ENCODE measurements around the gene CAPN10.
"Not testable (repeated sequence)": the region's sequence is repeated elsewhere in the genome, so short reads cannot be mapped to it uniquely, and the experiment has no call there.

DNA sequence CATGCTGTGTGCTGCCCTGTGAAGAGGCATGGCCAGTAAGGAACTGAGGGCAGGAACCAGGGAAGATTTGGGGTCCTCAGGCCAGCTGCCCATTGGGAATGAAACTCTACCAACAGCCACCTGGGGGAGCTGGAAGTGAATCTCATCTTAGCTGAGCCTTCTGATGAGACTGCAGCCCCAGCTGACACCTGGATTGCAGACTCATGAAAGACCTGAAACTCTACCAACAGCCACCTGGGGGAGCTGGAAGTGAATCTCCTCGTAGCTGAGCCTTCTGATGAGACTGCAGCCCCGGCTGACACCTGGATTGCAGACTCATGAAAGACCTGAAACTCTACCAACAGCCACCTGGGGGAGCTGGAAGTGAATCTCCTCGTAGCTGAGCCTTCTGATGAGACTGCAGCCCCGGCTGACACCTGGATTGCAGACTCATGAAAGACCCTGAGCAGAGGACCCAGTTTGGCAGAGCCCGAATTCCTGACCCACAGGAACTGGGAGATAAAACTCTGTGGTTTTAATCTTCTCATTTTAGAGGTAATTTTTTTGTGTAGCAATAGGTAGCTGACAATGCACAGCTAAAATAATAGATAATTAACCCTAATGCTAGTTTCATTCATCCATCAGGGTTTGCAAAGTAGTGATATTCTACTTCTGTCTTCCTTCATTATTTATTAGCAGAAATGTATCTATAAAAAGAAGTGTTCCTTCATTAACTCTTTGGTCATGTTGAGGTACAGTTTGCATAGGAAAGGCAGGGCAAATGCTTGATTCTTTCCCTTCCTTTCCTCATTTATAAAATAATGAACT lies 30.5 kb downstream of the CAPN10 start:
- TF ChIP-seq KDM5A (IDR thresholded peaks at IDR 0.05); EP300 (IDR thresholded peaks at IDR 0.05); FOSL2 (IDR thresholded peaks at IDR 0.05); FOSL2 (CRISPR knock-in tag; IDR thresholded peaks at IDR 0.05); JUN (IDR thresholded peaks at IDR 0.05); FOXS1 (CRISPR knock-in tag; IDR thresholded peaks at IDR 0.05); RAD21 (conservative IDR thresholded peaks at IDR 0.05 in 1 of 2, IDR thresholded peaks at IDR 0.05 in 1 of 2); JUNB (IDR thresholded peaks at IDR 0.05); BHLHE40 (IDR thresholded peaks at IDR 0.05; ENCODE audit: low read depth, low read length); MAZ (IDR thresholded peaks at IDR 0.05; ENCODE audit: borderline replicate concordance, low read depth, low read length); ELK1 (IDR thresholded peaks at IDR 0.05; ENCODE audit: low read depth, low read length): not testable (repeated sequence)
- TF ChIP-seq, protein P1, sequence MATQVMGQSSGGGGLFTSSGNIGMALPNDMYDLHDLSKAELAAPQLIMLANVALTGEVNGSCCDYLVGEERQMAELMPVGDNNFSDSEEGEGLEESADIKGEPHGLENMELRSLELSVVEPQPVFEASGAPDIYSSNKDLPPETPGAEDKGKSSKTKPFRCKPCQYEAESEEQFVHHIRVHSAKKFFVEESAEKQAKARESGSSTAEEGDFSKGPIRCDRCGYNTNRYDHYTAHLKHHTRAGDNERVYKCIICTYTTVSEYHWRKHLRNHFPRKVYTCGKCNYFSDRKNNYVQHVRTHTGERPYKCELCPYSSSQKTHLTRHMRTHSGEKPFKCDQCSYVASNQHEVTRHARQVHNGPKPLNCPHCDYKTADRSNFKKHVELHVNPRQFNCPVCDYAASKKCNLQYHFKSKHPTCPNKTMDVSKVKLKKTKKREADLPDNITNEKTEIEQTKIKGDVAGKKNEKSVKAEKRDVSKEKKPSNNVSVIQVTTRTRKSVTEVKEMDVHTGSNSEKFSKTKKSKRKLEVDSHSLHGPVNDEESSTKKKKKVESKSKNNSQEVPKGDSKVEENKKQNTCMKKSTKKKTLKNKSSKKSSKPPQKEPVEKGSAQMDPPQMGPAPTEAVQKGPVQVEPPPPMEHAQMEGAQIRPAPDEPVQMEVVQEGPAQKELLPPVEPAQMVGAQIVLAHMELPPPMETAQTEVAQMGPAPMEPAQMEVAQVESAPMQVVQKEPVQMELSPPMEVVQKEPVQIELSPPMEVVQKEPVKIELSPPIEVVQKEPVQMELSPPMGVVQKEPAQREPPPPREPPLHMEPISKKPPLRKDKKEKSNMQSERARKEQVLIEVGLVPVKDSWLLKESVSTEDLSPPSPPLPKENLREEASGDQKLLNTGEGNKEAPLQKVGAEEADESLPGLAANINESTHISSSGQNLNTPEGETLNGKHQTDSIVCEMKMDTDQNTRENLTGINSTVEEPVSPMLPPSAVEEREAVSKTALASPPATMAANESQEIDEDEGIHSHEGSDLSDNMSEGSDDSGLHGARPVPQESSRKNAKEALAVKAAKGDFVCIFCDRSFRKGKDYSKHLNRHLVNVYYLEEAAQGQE (IDR thresholded peaks at IDR 0.05) = not testable (repeated sequence)
- TF ChIP-seq, protein P2, sequence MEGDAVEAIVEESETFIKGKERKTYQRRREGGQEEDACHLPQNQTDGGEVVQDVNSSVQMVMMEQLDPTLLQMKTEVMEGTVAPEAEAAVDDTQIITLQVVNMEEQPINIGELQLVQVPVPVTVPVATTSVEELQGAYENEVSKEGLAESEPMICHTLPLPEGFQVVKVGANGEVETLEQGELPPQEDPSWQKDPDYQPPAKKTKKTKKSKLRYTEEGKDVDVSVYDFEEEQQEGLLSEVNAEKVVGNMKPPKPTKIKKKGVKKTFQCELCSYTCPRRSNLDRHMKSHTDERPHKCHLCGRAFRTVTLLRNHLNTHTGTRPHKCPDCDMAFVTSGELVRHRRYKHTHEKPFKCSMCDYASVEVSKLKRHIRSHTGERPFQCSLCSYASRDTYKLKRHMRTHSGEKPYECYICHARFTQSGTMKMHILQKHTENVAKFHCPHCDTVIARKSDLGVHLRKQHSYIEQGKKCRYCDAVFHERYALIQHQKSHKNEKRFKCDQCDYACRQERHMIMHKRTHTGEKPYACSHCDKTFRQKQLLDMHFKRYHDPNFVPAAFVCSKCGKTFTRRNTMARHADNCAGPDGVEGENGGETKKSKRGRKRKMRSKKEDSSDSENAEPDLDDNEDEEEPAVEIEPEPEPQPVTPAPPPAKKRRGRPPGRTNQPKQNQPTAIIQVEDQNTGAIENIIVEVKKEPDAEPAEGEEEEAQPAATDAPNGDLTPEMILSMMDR (IDR thresholded peaks at IDR 0.05) = not testable (repeated sequence)
